ENCODE measurements around the gene FBXO34. TPM values are rescaled to one million over a fixed set of nuclear protein-coding genes. Genes with fewer than 3 reads are reported as not detected.

Gene FBXO34
- total and polyA plus RNA-seq, 2 of the 13 experiments (the other 11 are each of a cell fraction or from before 2014, with no cell fraction given): 8.8 to 13.5 TPM

DNA sequence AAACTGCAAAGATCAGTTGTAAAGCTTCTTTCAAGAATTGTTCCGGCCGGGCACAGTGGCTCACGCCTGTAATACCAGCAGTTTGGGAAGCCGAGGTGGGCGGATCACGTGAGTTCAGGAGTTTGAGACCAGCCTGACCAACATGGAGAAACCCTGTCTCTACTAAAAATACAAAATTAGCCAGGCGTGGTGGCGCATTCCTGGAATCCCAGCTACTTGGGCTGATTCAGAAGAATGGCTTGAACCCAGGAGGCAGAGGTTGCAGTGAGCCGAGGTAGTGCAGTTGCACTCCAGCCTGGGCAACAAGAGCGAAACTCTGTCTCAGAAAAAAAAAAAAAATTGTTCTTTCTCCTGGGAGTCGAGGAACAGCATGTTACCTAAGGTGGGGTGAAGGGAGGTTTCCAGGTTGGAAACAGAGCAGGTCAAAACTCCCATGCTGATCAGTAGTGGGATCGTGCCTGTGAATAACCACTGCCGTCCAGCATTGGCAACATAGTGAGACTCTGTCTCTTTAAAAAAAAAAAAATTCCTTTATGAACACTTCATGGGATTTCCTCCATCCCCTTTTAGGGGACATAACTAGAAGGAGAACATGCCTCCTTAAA is 13.9 kb downstream of the FBXO34 start:
- H3K9me3 ChIP-seq (ENCODE audit: low read length): no peaks in the 10 kb centered on the region
- H3K27ac ChIP-seq (ENCODE audit: extremely low read length, insufficient read depth, low read length): no peak overlapping the region
- H3K4me3 ChIP-seq (replicated peaks in 1 of 3; ENCODE audit: insufficient read depth in 1 of 3, low read depth in 2 of 3, low read length in 3 of 3): no peak overlapping the region
- ATAC-seq (no peak), DNase-seq (ENCODE audit: low spot score) (no peak), FAIRE-seq (no peak)
- peaks cover 79% of the 10 kb centered on the region for H3K79me2 ChIP-seq (ENCODE audit: insufficient read depth, low read length)
- no peaks in the 10 kb centered on the region for H3K36me3 ChIP-seq (replicated peaks in 1 of 2; ENCODE audit: control insufficient read depth in 1 of 2, insufficient read depth in 2 of 2, low read length in 2 of 2)
- ChIA-PET CTCF (ENCODE audit: low intra/inter-chr PET ratio, low total read pairs) (no interaction called here), POLR2A (no interaction called here)
- no peak overlapping the region for H3K4me2 ChIP-seq (ENCODE audit: low read depth, low read length)
- no peaks in the 10 kb centered on the region for H3K27me3 ChIP-seq (ENCODE audit: control insufficient read depth in 1 of 2, insufficient read depth in 2 of 2, low read length in 2 of 2)
- no peak overlapping the region for H2AFZ ChIP-seq (ENCODE audit: low read length)
- 97% methylated on average over 13 of the region's 13 CpGs for WGBS (ENCODE audit: low lambda C conversion rate)
- intact Hi-C loops (cut with micrococcal nuclease; ENCODE audit: unreplicated experiment) (no loop called here), in situ Hi-C loops (cut with HindIII; ENCODE audit: extremely low pct_ligation_motif_present, low pct_unique_long_range_greater_than_20kb) (no loop called here)
- no peaks in the 10 kb centered on the region for H3K4me1 ChIP-seq (ENCODE audit: insufficient read depth, low read length)
- BruUV-seq (replicated peaks): no TSS peak
- H3K9ac ChIP-seq (ENCODE audit: insufficient read depth, low read depth, low read length): no peak overlapping the region
- H4K20me1 ChIP-seq (ENCODE audit: insufficient read depth, low read length): no peaks in the 10 kb centered on the region
- no peak for TF ChIP-seq NAIF1 (CRISPR knock-in tag; IDR thresholded peaks at IDR 0.05; ENCODE audit: borderline replicate concordance)

- Histone ChIP-seq H4K20me1 (ENCODE audit: insufficient read depth, low read length) (peaks cover 8% of the 10 kb centered on the region; the same call in 1 of the 2 replicates), H3K36me3 (replicated peaks in 1 of 2; ENCODE audit: control insufficient read depth in 1 of 2, insufficient read depth in 2 of 2, low read length in 2 of 2) (no peaks in the 10 kb centered on the region), H3K4me3 (replicated peaks in 1 of 3; ENCODE audit: insufficient read depth in 1 of 3, low read depth in 2 of 3, low read length in 3 of 3) (no peak overlapping the region), H3K9me3 (ENCODE audit: low read length) (no peaks in the 10 kb centered on the region), H3K9ac (ENCODE audit: insufficient read depth, low read depth, low read length) (no peak overlapping the region), H2AFZ (ENCODE audit: low read length) (no peak overlapping the region), H3K4me1 (ENCODE audit: insufficient read depth, low read length) (peaks cover 16% of the 10 kb centered on the region), H3K79me2 (ENCODE audit: insufficient read depth, low read length) (peaks cover 84% of the 10 kb centered on the region), H3K4me2 (ENCODE audit: low read depth, low read length) (no peak overlapping the region), H3K27me3 (ENCODE audit: control insufficient read depth in 1 of 2, insufficient read depth in 2 of 2, low read length in 2 of 2) (no peaks in the 10 kb centered on the region), H3K27ac (ENCODE audit: extremely low read length, insufficient read depth, low read length) (no peak overlapping the region)
- ATAC-seq (no peak), FAIRE-seq (no peak), DNase-seq (ENCODE audit: low spot score) (no peak)
- in situ Hi-C loops (cut with HindIII; ENCODE audit: extremely low pct_ligation_motif_present, low pct_unique_long_range_greater_than_20kb): no loop called here
- CTCF ChIA-PET (ENCODE audit: low intra/inter-chr PET ratio, low total read pairs): no interaction called here
- WGBS (ENCODE audit: low lambda C conversion rate): 91% methylated on average over 6 of the region's 6 CpGs
- intact Hi-C loops (cut with micrococcal nuclease; ENCODE audit: unreplicated experiment): no loop called here
- no TSS peak for BruUV-seq (replicated peaks)
- POLR2A ChIA-PET: no interaction called here
- TF ChIP-seq ZNF850 (CRISPR knock-in tag; conservative IDR thresholded peaks at IDR 0.05) (no peak), ZSCAN9 (CRISPR knock-in tag; IDR thresholded peaks at IDR 0.05; ENCODE audit: borderline replicate concordance) (no peak), YEATS2 (CRISPR knock-in tag; IDR thresholded peaks at IDR 0.05; ENCODE audit: borderline replicate concordance) (no peak), RORA (CRISPR knock-in tag; IDR thresholded peaks at IDR 0.05) (no peak)
These were observed 17.2 kb downstream of the FBXO34 start for GRCh38 chr14:55288439-55288838.

Measured in HepG2 (cell line).